Measurements from ENCODE around the gene CDC6. TPM values are rescaled to one million over a fixed set of nuclear protein-coding genes. Genes with fewer than 3 reads are reported as not detected.
"Not testable (repeated sequence)": the region's sequence is repeated elsewhere in the genome, so short reads cannot be mapped to it uniquely, and the experiment has no call there.

Gene CDC6
- total RNA-seq, 1 donor from 2014 or later: 4.7 TPM

GRCh38 chr17:40298726-40299125 is 11.0 kb downstream of the CDC6 start:
- H3K36me3 Mint-ChIP-seq (ENCODE audit: unreplicated experiment): no peaks in the 10 kb centered on the region
- H3K4me1 Mint-ChIP-seq (ENCODE audit: low read depth, unreplicated experiment): peaks cover 8% of the 10 kb centered on the region
- no peak overlapping the region for H3K4me3 Mint-ChIP-seq (ENCODE audit: unreplicated experiment)
- H3K27me3 Mint-ChIP-seq (ENCODE audit: unreplicated experiment): peaks cover 2% of the 10 kb centered on the region
- peaks cover 3% of the 10 kb centered on the region for H3K9me3 Mint-ChIP-seq (ENCODE audit: unreplicated experiment)
- H3K27ac Mint-ChIP-seq (ENCODE audit: unreplicated experiment): no peak overlapping the region
- no peak for DNase-seq
- no peak for TF ChIP-seq CTCF (IDR thresholded peaks at IDR 0.05; ENCODE audit: partially characterized antibody, unreplicated experiment)

DNA sequence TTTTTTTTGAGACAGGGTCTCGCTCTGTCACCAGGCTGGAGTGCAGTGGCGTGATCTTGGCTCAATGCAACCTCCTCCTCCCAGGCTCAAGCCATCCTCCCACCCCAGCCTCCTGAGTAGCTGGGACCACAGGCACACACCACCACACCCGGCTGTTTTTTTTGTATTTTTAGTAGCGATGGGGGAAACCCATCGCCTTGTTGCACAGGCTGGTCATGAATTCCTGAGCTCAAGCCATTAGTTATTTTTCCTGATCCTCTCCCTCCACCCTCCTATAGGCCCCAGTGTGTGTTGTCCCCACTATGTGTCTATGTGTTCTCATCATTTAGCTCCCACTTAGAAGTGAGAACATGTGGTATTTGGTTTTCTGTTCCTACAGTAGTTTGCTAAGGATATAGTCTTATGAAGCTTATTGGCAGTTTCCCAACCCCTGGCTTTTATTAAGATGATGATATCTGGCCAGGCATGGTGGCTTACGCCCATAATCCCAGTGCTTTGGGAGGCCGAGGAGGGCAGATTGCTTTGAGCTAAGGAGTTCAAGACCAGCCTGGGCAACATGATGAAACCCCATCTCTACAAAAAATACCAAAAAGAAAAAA is 11.6 kb downstream of the CDC6 start:
- not testable (repeated sequence) for H3K36me3 Mint-ChIP-seq (ENCODE audit: unreplicated experiment); H3K27ac Mint-ChIP-seq (ENCODE audit: unreplicated experiment); H3K27me3 Mint-ChIP-seq (ENCODE audit: unreplicated experiment); H3K9me3 Mint-ChIP-seq (ENCODE audit: unreplicated experiment); H3K4me3 Mint-ChIP-seq (ENCODE audit: unreplicated experiment); DNase-seq
- H3K4me1 Mint-ChIP-seq (ENCODE audit: low read depth, unreplicated experiment): peaks cover 13% of the 10 kb centered on the region

- Mint-ChIP-seq H3K27ac (ENCODE audit: unreplicated experiment) (no peak overlapping the region), H3K4me1 (ENCODE audit: low read depth, unreplicated experiment) (peaks cover 15% of the 10 kb centered on the region), H3K27me3 (ENCODE audit: unreplicated experiment) (no peaks in the 10 kb centered on the region), H3K4me3 (ENCODE audit: unreplicated experiment) (no peak overlapping the region), H3K9me3 (ENCODE audit: unreplicated experiment) (peaks cover 3% of the 10 kb centered on the region), H3K36me3 (ENCODE audit: unreplicated experiment) (no peaks in the 10 kb centered on the region)
- peak; percentile 5 for TF ChIP-seq CTCF (IDR thresholded peaks at IDR 0.05; ENCODE audit: partially characterized antibody, unreplicated experiment)
- peak; percentile 59 for DNase-seq
Observed at GRCh38 chr17:40301315-40301714, 13.6 kb downstream of the CDC6 start.

DNA sequence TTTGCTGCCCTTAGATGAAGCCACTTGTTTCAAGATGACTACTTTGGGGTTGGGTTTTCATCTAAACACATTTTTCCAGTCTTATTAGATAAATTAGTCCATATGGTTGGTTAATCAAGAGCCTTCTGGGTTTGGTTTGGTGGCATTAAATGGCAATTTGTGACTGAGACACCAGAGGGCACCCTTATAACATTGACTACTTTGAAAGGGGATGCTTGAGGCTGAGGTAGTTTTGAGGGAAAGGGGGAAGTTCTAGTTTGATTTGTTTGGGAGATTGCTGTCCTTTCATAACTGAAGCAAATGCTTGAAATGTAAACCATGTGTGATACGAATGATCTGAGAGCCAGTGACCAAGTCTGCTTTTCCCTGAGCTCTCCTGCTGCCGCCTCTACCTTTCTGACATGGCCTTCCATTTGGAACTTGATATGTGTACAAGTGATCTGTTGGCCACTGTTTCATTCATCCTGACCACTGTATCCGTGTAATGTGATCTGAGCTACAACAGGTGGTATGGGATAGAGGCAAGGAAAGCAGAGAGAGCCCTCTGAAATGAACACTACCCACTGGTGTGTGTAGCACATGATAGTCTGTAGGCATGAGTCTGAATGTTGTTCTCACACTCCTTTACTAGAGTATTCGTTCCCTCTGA is 15.5 kb downstream of the CDC6 start:
- no peaks in the 10 kb centered on the region for H3K27me3 Mint-ChIP-seq (ENCODE audit: unreplicated experiment)
- H3K27ac Mint-ChIP-seq (ENCODE audit: unreplicated experiment): no peak overlapping the region
- TF ChIP-seq CTCF (IDR thresholded peaks at IDR 0.05; ENCODE audit: partially characterized antibody, unreplicated experiment): peak; percentile 65
- H3K9me3 Mint-ChIP-seq (ENCODE audit: unreplicated experiment): peaks cover 3% of the 10 kb centered on the region
- DNase-seq: no peak
- H3K36me3 Mint-ChIP-seq (ENCODE audit: unreplicated experiment): no peaks in the 10 kb centered on the region
- peaks cover 15% of the 10 kb centered on the region for H3K4me1 Mint-ChIP-seq (ENCODE audit: low read depth, unreplicated experiment)
- H3K4me3 Mint-ChIP-seq (ENCODE audit: unreplicated experiment): no peak overlapping the region

DNA sequence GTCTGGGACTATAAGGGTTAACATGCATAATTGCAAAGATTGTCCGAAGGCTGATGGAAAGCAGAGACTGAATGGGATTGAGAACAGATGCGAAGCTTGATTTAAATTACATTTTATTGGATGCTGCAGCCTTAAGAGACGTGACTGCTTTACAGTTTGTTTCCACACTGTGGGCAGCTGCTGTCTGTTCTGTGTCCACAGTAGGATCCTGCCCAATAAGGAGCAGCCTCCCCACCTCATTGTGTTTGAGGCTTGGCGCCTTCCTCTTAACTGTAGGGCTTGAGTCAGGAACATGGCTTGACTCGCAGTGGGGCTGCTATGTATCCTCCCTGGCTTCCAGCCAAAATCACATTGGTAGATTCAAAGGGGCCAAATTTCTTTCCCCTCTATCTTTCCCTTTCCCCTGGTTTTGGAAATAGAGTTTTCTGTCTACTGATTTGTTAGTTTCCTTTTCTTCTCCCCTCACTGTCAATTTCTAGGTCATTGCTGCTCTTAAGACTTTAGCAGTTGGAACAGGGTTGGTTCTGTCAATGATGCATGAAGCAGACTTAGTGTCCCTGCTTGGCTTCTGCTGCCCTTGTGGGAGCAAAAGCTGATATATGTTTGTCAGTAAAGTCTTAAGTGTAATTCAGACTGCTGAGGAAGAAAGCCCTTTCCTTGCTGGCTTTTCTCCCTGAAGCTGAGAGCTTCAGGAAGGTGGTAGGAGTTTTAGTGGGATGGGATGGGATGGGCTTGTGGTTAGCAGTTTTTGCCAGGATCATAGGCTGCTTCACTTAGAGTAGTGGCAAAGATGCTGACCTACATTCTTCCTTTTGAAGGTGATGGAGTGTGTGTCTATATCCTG is 16.3 kb downstream of the CDC6 start:
- no peaks in the 10 kb centered on the region for H3K36me3 Mint-ChIP-seq (ENCODE audit: unreplicated experiment)
- no peak overlapping the region for H3K27ac Mint-ChIP-seq (ENCODE audit: unreplicated experiment)
- H3K4me1 Mint-ChIP-seq (ENCODE audit: low read depth, unreplicated experiment): peaks cover 15% of the 10 kb centered on the region
- DNase-seq: no peak
- TF ChIP-seq CTCF (IDR thresholded peaks at IDR 0.05; ENCODE audit: partially characterized antibody, unreplicated experiment): no peak
- no peak overlapping the region for H3K4me3 Mint-ChIP-seq (ENCODE audit: unreplicated experiment)
- no peaks in the 10 kb centered on the region for H3K27me3 Mint-ChIP-seq (ENCODE audit: unreplicated experiment)
- peaks cover 3% of the 10 kb centered on the region for H3K9me3 Mint-ChIP-seq (ENCODE audit: unreplicated experiment)

DNA sequence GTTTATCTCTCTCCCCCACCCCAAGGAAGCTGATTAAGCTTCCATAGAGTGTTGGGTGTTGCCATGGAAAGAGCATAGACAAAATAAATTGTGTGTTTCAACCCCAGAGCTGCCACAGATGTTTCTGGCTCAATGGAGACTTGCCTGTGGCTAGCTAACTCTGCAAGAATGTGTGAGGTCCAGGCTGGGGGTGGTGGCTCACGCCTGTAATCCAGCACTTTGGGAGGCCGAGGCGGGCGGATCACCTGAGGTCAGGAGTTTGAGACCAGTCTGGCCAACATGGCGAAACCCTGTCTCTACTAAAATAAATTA is 16.8 kb downstream of the CDC6 start:
- not testable (repeated sequence) for DNase-seq; H3K4me3 Mint-ChIP-seq (ENCODE audit: unreplicated experiment); H3K9me3 Mint-ChIP-seq (ENCODE audit: unreplicated experiment); H3K36me3 Mint-ChIP-seq (ENCODE audit: unreplicated experiment); H3K27me3 Mint-ChIP-seq (ENCODE audit: unreplicated experiment); H3K27ac Mint-ChIP-seq (ENCODE audit: unreplicated experiment)
- H3K4me1 Mint-ChIP-seq (ENCODE audit: low read depth, unreplicated experiment): peaks cover 15% of the 10 kb centered on the region

DNA sequence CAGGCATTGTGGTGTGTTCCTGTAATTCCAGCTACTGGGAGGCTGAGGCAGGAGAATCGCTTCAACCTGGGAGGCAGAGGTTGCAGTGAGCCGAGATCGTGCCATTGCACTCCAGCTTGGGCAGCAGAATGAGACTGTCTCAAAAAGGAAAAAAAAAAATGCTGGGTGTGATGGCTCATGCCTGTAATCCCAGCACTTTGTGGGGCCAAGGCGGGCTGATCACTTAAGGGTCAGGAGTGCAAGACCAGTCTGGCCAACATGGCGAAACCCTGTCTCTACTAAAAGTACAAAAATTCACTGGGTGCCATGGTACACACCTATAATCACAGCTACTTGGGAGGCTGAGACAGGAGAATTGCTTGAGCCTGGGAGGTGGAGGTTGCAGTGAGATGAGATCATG is 17.2 kb downstream of the CDC6 start:
- H3K27ac Mint-ChIP-seq (ENCODE audit: unreplicated experiment); H3K4me3 Mint-ChIP-seq (ENCODE audit: unreplicated experiment); DNase-seq; H3K9me3 Mint-ChIP-seq (ENCODE audit: unreplicated experiment); H3K36me3 Mint-ChIP-seq (ENCODE audit: unreplicated experiment); H3K27me3 Mint-ChIP-seq (ENCODE audit: unreplicated experiment): not testable (repeated sequence)
- peaks cover 18% of the 10 kb centered on the region for H3K4me1 Mint-ChIP-seq (ENCODE audit: low read depth, unreplicated experiment)
